Mammary epithelial cell (primary cell): ENCODE measurements around the gene MYL2.

Source experiments
- EZH2 ChIP-seq: IDR thresholded peaks from 2 replicates; pipeline ENCODE4 v1.6.1; 2012; ENCODE audit warnings: low read length, inconsistent platforms, borderline replicate concordance
- TF ChIP-seq, protein P1 (sequence below), 2 donors: IDR thresholded peaks in 1 of 2; conservative IDR thresholded peaks in 1 of 2; 2 replicates each; pipeline ENCODE4 v1.5.1; 2011 to 2012; ENCODE audit warnings: inconsistent platforms in 2 of 2, low read length in 2 of 2, mild to moderate bottlenecking in 2 of 2, control low read depth in 1 of 2, low read depth in 1 of 2; ENCODE audit not compliant: insufficient read depth in 1 of 2; ENCODE audit errors: extremely low read depth in 1 of 2

DNA sequence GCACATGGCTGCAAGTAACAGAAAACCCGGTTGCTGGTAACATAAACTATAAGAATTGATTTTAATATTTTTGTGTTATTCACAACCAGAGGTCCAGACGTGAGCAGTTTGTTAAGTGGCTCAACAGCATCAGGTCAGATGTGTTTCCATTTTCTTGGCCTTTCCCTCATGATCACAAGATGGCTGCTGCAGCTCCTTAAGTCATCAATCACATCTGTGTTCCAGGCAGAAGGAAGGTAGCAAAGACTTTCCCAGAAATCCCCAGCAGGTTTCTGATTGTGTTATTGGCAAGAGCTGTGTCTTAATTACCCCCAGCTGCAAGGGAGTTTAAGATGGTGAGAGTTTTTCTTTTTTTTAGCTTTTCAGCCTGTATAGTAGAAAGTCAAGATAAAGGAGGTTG is 40.4 kb upstream of the MYL2 start:
- TF ChIP-seq, protein P1, sequence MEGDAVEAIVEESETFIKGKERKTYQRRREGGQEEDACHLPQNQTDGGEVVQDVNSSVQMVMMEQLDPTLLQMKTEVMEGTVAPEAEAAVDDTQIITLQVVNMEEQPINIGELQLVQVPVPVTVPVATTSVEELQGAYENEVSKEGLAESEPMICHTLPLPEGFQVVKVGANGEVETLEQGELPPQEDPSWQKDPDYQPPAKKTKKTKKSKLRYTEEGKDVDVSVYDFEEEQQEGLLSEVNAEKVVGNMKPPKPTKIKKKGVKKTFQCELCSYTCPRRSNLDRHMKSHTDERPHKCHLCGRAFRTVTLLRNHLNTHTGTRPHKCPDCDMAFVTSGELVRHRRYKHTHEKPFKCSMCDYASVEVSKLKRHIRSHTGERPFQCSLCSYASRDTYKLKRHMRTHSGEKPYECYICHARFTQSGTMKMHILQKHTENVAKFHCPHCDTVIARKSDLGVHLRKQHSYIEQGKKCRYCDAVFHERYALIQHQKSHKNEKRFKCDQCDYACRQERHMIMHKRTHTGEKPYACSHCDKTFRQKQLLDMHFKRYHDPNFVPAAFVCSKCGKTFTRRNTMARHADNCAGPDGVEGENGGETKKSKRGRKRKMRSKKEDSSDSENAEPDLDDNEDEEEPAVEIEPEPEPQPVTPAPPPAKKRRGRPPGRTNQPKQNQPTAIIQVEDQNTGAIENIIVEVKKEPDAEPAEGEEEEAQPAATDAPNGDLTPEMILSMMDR (conservative IDR thresholded peaks at IDR 0.05 in 1 of 2, IDR thresholded peaks at IDR 0.05 in 1 of 2; ENCODE audit: extremely low read depth in 1 of 2, insufficient read depth in 1 of 2, low read depth in 1 of 2, low read length in 2 of 2) = no peak
- TF ChIP-seq EZH2 = no peak
